Astrocyte of the spinal cord (primary cell): ENCODE results near the gene AOAH.

Source experiments
- DNase-seq: peaks from one replicate; pipeline ENCODE4 v3.0.0; 2011; ENCODE audit warnings: low read depth, low spot score
- H3K4me3 ChIP-seq: 2 replicates; pipeline ENCODE4 v1.5.1; 2011; ENCODE audit warnings: low read depth, mild to moderate bottlenecking, low read length, moderate library complexity
- in situ Hi-C: cut with HindIII; loops from 2 replicates; pipeline ENCODE4 v1.10.0; 2017; ENCODE audit warnings: low sequenced_read_pairs
- TF ChIP-seq, protein P1 (sequence below): IDR thresholded peaks from 2 replicates; pipeline ENCODE4 v1.5.1; 2012; ENCODE audit warnings: low read depth, mild to moderate bottlenecking, low read length, inconsistent platforms

AOAH gene

DNA sequence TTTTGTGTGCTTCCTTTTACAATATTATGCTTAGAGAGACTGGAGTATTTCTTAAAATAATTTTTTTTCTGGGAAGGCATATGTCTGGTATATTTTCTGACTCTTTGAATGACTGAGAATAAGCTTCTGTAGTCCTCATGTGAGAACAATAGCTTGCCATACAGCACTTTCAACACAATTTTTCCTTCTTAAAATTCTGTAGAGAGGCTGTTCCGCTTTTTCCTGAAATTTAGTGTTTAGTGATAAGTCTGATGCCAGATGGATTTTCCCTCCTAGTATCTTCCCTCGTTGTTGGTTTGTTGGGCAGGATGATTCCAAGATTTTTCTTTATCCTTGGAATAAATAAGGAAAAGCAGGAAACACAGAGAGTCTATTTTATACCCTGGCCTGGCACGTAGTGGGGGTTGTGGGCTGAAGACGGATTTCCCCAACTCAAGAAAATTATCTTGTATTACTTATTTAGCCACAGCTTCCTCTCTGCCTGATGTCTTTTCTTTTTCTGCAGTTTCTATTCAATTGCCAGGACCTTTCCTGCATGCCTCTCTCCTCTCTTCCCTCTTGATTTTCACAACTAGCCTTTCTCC lies 111.2 kb downstream of the AOAH start:
- TF ChIP-seq, protein P1, sequence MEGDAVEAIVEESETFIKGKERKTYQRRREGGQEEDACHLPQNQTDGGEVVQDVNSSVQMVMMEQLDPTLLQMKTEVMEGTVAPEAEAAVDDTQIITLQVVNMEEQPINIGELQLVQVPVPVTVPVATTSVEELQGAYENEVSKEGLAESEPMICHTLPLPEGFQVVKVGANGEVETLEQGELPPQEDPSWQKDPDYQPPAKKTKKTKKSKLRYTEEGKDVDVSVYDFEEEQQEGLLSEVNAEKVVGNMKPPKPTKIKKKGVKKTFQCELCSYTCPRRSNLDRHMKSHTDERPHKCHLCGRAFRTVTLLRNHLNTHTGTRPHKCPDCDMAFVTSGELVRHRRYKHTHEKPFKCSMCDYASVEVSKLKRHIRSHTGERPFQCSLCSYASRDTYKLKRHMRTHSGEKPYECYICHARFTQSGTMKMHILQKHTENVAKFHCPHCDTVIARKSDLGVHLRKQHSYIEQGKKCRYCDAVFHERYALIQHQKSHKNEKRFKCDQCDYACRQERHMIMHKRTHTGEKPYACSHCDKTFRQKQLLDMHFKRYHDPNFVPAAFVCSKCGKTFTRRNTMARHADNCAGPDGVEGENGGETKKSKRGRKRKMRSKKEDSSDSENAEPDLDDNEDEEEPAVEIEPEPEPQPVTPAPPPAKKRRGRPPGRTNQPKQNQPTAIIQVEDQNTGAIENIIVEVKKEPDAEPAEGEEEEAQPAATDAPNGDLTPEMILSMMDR, result no peak
- H3K4me3 ChIP-seq, result no peak overlapping the region
- in situ Hi-C loops, result no loop called here
- DNase-seq, result no peak

DNA sequence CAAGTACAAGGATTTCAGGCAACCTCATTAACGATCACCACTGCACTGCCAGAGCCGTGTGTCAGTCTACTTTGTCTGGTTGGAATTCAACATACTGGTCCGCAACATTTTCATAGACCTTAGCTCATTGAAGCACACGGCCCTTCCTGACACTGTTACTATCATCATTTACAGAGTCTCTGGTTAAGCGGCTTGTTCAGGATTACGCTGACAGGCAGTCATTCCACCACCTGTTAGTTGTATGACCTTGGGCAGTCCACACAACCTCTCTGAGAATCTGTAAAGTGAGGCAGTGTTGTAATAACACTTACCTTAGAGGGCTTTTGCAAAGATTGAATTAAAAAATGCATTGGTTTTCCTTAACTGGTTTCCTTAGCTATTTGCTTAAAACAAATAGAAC lies 112.6 kb downstream of the AOAH start:
- H3K4me3 ChIP-seq, result no peak overlapping the region
- no peak for DNase-seq
- in situ Hi-C loops, result no loop called here
- TF ChIP-seq, protein P1, result no peak

- DNase-seq, result no peak
- in situ Hi-C loops, result no loop called here
- TF ChIP-seq, protein P1, result no peak
- no peak overlapping the region for H3K4me3 ChIP-seq
Measured at GRCh38 chr7:36607721-36608095, 116.6 kb downstream of the AOAH start.

DNA sequence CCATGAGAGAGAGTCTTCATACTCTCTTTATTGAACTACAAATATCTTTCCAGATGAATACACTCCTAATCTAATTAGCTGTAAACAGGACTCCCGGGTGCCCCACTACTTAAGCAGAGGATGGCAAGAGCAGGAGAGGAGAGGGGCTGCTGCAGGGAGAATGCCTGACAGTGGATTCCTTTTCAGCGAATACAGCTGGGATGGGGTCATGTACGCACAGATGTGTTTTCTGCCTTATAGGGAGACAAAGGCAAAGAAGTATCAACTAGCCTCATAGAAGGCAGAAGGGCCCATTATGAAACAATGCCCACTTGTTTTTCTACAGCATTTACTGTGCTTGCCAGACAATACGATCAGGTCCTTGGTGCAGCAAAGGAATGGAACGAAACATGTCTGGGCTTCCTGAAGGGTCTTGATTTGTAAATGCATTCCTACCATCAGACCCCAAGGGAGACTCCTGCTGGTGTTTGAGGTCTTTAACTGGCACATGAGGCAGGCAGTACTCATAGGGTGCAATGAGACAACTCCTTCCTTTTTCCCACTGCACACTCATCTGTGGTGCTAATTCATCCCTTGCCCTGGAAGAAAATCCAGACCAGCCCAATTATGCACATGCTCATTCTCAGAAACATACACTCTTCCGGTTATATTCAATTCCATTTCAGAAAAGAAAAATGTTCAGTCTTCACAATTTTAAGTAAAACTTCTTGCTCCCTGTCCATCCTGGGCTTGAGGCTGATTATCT lies 117.1 kb downstream of the AOAH start:
- DNase-seq, result no peak
- TF ChIP-seq, protein P1, result no peak
- H3K4me3 ChIP-seq, result no peak overlapping the region
- in situ Hi-C loops, result no loop called here

DNA sequence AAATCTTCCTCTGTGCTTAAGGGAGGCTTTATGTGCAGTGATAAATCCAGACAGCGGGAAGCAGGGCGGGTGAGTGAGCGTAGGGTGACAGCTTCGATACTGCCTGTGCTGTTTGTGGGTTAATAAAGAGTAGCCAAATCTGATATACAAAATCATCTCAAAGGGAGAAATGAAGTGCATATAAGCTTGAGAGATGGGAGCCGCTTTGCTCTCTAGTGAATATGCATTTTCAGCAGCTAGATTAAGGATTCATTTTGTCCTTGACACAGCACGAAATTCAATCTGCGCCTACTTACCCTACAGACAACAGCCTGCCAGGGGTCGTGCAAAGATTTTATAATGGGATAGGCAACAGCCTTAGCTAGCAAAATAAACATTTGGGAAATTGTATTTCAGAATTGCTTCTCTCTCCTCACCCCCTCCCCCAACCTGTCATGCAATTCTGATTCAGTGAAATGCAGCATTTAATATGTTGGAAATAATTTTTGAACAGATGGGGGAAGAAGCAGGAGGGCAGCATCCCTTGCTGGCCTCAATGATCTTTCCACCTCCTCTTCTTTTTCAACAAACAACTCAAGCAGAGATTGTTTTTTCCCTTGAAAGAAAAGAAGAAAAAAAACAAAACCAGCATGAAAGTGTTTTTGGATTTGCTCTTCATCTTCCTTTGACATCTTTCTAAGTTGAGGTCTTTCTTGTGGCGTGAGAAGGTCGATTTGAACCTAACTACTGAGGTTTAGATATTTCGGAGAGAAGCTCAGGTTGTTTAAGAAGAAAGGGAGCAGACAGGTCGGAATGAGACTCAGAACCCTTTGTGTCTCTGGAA lies 117.9 kb downstream of the AOAH start:
- no peak for DNase-seq
- in situ Hi-C loops, result no loop called here
- H3K4me3 ChIP-seq, result no peak overlapping the region
- TF ChIP-seq, protein P1, result no peak

DNA sequence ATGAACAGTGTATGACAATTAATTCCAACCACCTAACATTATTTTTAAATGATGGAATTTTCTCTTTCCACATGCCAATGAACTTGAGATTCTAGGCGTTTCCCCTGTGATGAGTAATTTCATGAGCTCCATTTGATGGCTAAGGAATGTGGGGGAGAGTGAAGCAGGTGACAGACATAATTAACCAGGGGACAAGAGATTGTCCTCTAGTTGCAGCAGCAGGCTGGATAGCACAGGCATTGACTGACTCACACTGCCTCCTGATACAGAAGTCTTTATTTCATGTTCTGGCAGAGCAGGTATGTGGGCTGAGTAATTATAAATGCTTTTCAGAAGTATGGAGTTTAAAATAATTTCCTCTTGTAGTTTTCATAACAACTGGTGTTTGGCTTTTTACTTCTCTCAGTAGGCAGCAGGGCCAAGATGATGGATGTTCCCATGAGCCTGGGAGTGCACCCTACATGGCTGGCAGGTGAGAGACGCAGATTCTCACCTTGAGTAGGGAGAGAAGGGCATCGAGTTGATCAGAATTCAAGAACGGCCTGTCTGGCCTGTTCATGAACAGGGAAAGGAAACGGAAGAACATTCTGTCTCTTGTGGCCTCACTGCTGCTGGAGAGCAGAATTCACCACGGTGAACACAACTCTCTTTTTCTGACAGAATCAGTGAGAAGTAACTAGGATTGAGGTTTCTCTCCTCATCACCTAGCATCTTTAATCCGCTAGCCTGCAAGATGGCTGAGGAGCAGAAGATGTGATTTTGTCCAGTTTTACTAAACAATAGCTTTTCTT lies 118.8 kb downstream of the AOAH start:
- TF ChIP-seq, protein P1, result no peak
- DNase-seq, result no peak
- in situ Hi-C loops, result no loop called here
- H3K4me3 ChIP-seq, result no peak overlapping the region
